ENCODE measurements around the gene KRTAP10-4.
"Not testable (repeated sequence)": the region's sequence is repeated elsewhere in the genome, so short reads cannot be mapped to it uniquely, and the experiment has no call there.

Gene KRTAP10-4

GRCh38 chr21:44573630-44574456 lies at the start of gene KRTAP10-4:
Gene KRTAP10-4, plus strand, starts transcription at chr21:44573729. Its CDS starts 30 bp downstream, at chr21:44573759.
- not testable (repeated sequence) for DNase-seq

GRCh38 chr21:44524414-44525371 lies 48.8 kb upstream of the KRTAP10-4 start:
- no peak for DNase-seq

GRCh38 chr21:44525391-44526095 lies 48.0 kb upstream of the KRTAP10-4 start:
- no peak for DNase-seq

GRCh38 chr21:44526096-44526997 lies 47.2 kb upstream of the KRTAP10-4 start:
- DNase-seq = no peak

GRCh38 chr21:44527156-44527982 lies 46.2 kb upstream of the KRTAP10-4 start:
- no peak for DNase-seq

GRCh38 chr21:44527983-44528633 lies 45.4 kb upstream of the KRTAP10-4 start:
- DNase-seq = no peak

- DNase-seq = no peak
These were observed 44.9 kb upstream of the KRTAP10-4 start for GRCh38 chr21:44528634-44528995.

- DNase-seq = no peak
These were observed 44.5 kb upstream of the KRTAP10-4 start for GRCh38 chr21:44529011-44529421.

- DNase-seq = no peak
These were observed 43.9 kb upstream of the KRTAP10-4 start for GRCh38 chr21:44529503-44530125.

- no peak for DNase-seq
These were observed 43.2 kb upstream of the KRTAP10-4 start for GRCh38 chr21:44530221-44530902.

- no peak for DNase-seq
These were observed 42.5 kb upstream of the KRTAP10-4 start for GRCh38 chr21:44530903-44531605.

- no peak for DNase-seq
These were observed 41.6 kb upstream of the KRTAP10-4 start for GRCh38 chr21:44531606-44532564.

GRCh38 chr21:44532712-44533111 lies 40.8 kb upstream of the KRTAP10-4 start:
- no peak for DNase-seq

GRCh38 chr21:44533121-44533890 lies 40.2 kb upstream of the KRTAP10-4 start:
- no peak for DNase-seq

GRCh38 chr21:44533891-44534627 lies 39.5 kb upstream of the KRTAP10-4 start:
- no peak for DNase-seq

GRCh38 chr21:44534688-44535087 lies 38.8 kb upstream of the KRTAP10-4 start:
- DNase-seq = no peak

Data from NCI-H2029 treated with DMSO at 0.1 percent for 48 hours (cell line).